GM12878 (cell line): ENCODE data around the gene TCOF1. TPM values are rescaled to one million over a fixed set of nuclear protein-coding genes. Genes with fewer than 3 reads are reported as not detected.
A peak's percentile ranks its signal among the peaks of the same experiment; 100 is the strongest.

Source experiments
- BCL11A ChIP-seq: IDR thresholded peaks from 2 replicates; pipeline ENCODE4 v1.6.1; 2011; ENCODE audit warnings: low read depth, low read length
- BRCA1 ChIP-seq: IDR thresholded peaks from 2 replicates; pipeline ENCODE4 v1.6.1; 2011; ENCODE audit warnings: low read depth, low read length, improper control_type of control experiment
- CBFB ChIP-seq: IDR thresholded peaks from 2 replicates; pipeline ENCODE4 v1.6.1; 2016; ENCODE audit warnings: antibody characterized with exemption, low read depth
- EP300 ChIP-seq, 2 experiments: fragments of 150-350 bp in 1 of 2; IDR thresholded peaks; 2 replicates each; pipeline ENCODE4 v1.6.1; 2011 to 2012; ENCODE audit warnings: low read depth in 2 of 2, low read length in 2 of 2, borderline replicate concordance in 1 of 2, improper control_type of control experiment in 1 of 2, inconsistent platforms in 1 of 2; ENCODE audit not compliant: control insufficient read depth in 1 of 2
- EZH2 ChIP-seq: IDR thresholded peaks from 2 replicates; pipeline ENCODE4 v1.6.1; 2012; ENCODE audit warnings: low read depth, mild to moderate bottlenecking, control low read depth, inconsistent platforms, low read length, borderline replicate concordance; ENCODE audit not compliant: control insufficient read depth
- FOXK2 ChIP-seq: fragments of 450-650 bp; IDR thresholded peaks from 2 replicates; pipeline ENCODE4 v1.6.1; 2017; ENCODE audit warnings: mild to moderate bottlenecking, moderate library complexity
- MTA2 ChIP-seq: fragments of 450-650 bp; IDR thresholded peaks from 2 replicates; pipeline ENCODE4 v1.6.1; 2016; ENCODE audit warnings: low read depth, mild to moderate bottlenecking, moderate library complexity
- MXI1 ChIP-seq: fragments of 150-350 bp; IDR thresholded peaks from 2 replicates; pipeline ENCODE4 v1.6.1; 2011; ENCODE audit warnings: low read depth, mild to moderate bottlenecking, inconsistent platforms, low read length, improper control_type of control experiment
- NR2C1 ChIP-seq: fragments of 450-650 bp; IDR thresholded peaks from 2 replicates; pipeline ENCODE4 v1.6.1; 2017; ENCODE audit warnings: antibody characterized with exemption, mild to moderate bottlenecking, moderate library complexity
- NRF1 ChIP-seq: conservative IDR thresholded peaks from 2 replicates; pipeline ENCODE4 v1.6.1; 2011; ENCODE audit warnings: mild to moderate bottlenecking, low read depth, low read length, improper control_type of control experiment
- PBX3 ChIP-seq: IDR thresholded peaks from 2 replicates; pipeline ENCODE4 v1.6.1; 2011; ENCODE audit warnings: mild to moderate bottlenecking, low read depth, low read length, moderate library complexity; ENCODE audit not compliant: insufficient replicate concordance
- SMAD5 ChIP-seq: IDR thresholded peaks from 2 replicates; pipeline ENCODE4 v1.6.1; 2016; ENCODE audit warnings: antibody characterized with exemption, low read depth
- SRF ChIP-seq, 2 experiments: IDR thresholded peaks; 2 replicates each; pipeline ENCODE4 v1.6.1; 2011; ENCODE audit warnings: low read depth in 2 of 2, low read length in 2 of 2, mild to moderate bottlenecking in 1 of 2, moderate library complexity in 1 of 2
- ZBTB4 ChIP-seq: fragments of 450-650 bp; formaldehyde crosslinking; IDR thresholded peaks from 2 replicates; pipeline ENCODE4 v1.4.0; 2022; ENCODE audit warnings: mild to moderate bottlenecking, moderate library complexity
- ZNF592 ChIP-seq: fragments of 450-650 bp; IDR thresholded peaks from 2 replicates; pipeline ENCODE4 v1.6.1; 2017; ENCODE audit warnings: mild to moderate bottlenecking, moderate library complexity
- ZNF622 ChIP-seq: fragments of 450-650 bp; IDR thresholded peaks from 2 replicates; pipeline ENCODE4 v1.6.1; 2017; ENCODE audit warnings: mild to moderate bottlenecking, inconsistent platforms
- polyA plus RNA-seq, 11 experiments: library from polyadenylated mRNA; depleted of rRNA in 4 of 11; unstranded in 6 of 11; stranded (reverse) in 5 of 11; fragments of >200 nt; fragmentation: Nextera tagmentation in 4 of 11; fragmentation: Illumina TruSeq in 1 of 11; extraction: Ambion mirVana in 4 of 11; extraction: Trizol in 1 of 11; gene quantifications; 1 replicate in 1 of 11; 2 replicates in 10 of 11; pipeline versions ENCODE4 v1.2.1 to v1.2.3, GENCODE V29; 2011 to 2016; ENCODE audit warnings: inconsistent platforms in 2 of 11, missing spikeins in 2 of 11, low read depth in 1 of 11
- total RNA-seq, 4 experiments: library from RNA; depleted of rRNA in 3 of 4; stranded (reverse); fragments of >200 nt in 3 of 4; fragmentation: Illumina TruSeq in 1 of 4; extraction: Trizol in 1 of 4; gene quantifications; 2 replicates each; pipeline versions ENCODE4 v1.2.1 to v1.2.3, GENCODE V29; 2013 to 2021
- TF ChIP-seq, protein P1 (sequence below): fragments of 450-650 bp; formaldehyde crosslinking; IDR thresholded peaks from 2 replicates; pipeline ENCODE4 v1.4.0; 2020; ENCODE audit warnings: mild to moderate bottlenecking, moderate library complexity

TCOF1 gene
- total and polyA plus RNA-seq, 10 of the 15 experiments (the other 5 are each of a cell fraction or from before 2014, with no cell fraction given): 8.7 to 83.9 (median 38.9) TPM

GRCh38 chr5:150401376-150402228 is 44.1 kb downstream of the TCOF1 start (continued):
- TF ChIP-seq PBX3 (no peak), EP300 (IDR thresholded peaks at IDR 0.05; ENCODE audit: borderline replicate concordance in 1 of 2, control insufficient read depth in 1 of 2, low read depth in 2 of 2, low read length in 2 of 2) (no peak), ZNF622 (no peak), SMAD5 (peak; percentile 76), MXI1 (no peak), BRCA1 (no peak), FOXK2 (no peak), ZNF592 (no peak), EZH2 (no peak), SRF (IDR thresholded peaks at IDR 0.05; ENCODE audit: low read depth in 2 of 2, low read length in 2 of 2) (no peak), ZBTB4 (CRISPR knock-in tag) (no peak), BCL11A (no peak), MTA2 (no peak), NR2C1 (no peak), NRF1 (no peak), CBFB (peak; percentile 77)
- TF ChIP-seq, protein P1, sequence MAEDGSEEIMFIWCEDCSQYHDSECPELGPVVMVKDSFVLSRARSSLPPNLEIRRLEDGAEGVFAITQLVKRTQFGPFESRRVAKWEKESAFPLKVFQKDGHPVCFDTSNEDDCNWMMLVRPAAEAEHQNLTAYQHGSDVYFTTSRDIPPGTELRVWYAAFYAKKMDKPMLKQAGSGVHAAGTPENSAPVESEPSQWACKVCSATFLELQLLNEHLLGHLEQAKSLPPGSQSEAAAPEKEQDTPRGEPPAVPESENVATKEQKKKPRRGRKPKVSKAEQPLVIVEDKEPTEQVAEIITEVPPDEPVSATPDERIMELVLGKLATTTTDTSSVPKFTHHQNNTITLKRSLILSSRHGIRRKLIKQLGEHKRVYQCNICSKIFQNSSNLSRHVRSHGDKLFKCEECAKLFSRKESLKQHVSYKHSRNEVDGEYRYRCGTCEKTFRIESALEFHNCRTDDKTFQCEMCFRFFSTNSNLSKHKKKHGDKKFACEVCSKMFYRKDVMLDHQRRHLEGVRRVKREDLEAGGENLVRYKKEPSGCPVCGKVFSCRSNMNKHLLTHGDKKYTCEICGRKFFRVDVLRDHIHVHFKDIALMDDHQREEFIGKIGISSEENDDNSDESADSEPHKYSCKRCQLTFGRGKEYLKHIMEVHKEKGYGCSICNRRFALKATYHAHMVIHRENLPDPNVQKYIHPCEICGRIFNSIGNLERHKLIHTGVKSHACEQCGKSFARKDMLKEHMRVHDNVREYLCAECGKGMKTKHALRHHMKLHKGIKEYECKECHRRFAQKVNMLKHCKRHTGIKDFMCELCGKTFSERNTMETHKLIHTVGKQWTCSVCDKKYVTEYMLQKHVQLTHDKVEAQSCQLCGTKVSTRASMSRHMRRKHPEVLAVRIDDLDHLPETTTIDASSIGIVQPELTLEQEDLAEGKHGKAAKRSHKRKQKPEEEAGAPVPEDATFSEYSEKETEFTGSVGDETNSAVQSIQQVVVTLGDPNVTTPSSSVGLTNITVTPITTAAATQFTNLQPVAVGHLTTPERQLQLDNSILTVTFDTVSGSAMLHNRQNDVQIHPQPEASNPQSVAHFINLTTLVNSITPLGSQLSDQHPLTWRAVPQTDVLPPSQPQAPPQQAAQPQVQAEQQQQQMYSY: no peak; the same call in none of the 2 replicates
